ENCODE measurements around the gene PP2D1.
A peak's percentile ranks its signal among the peaks of the same experiment; 100 is the strongest.
"Not testable (repeated sequence)": the region's sequence is repeated elsewhere in the genome, so short reads cannot be mapped to it uniquely, and the experiment has no call there.

PP2D1 gene

GRCh38 chr3:20040548-20041196 is 28.6 kb upstream of the PP2D1 start:
- H3K27me3 ChIP-seq (ENCODE audit: control insufficient read depth in 2 of 2, insufficient read depth in 2 of 2, low read length in 2 of 2), result no peaks in the 10 kb centered on the region
- peak overlapping the region; percentile 83 to 94 for H3K27ac ChIP-seq (ENCODE audit: low read depth in 2 of 2, low read length in 2 of 2)
- peak overlapping the region; percentile 75 to 91 for H3K4me3 ChIP-seq (ENCODE audit: low read length in 2 of 2)
- H3K9ac ChIP-seq (ENCODE audit: low read depth in 1 of 2, low read length in 2 of 2), result peak overlapping the region; percentile 72 to 81
- H3K36me3 ChIP-seq (ENCODE audit: control insufficient read depth in 2 of 2, insufficient read depth in 2 of 2, low read length in 2 of 2), result no peaks in the 10 kb centered on the region
- peaks cover 26 to 28% of the 10 kb centered on the region in 2 donors for H3K4me1 ChIP-seq (ENCODE audit: control insufficient read depth in 2 of 2, insufficient read depth in 2 of 2, low read length in 2 of 2)
- no peaks in the 10 kb centered on the region for H3K9me3 ChIP-seq (ENCODE audit: control insufficient read depth in 2 of 2, low read length in 2 of 2)

- H3K27me3 ChIP-seq (ENCODE audit: control insufficient read depth in 2 of 2, insufficient read depth in 2 of 2, low read length in 2 of 2), result no peaks in the 10 kb centered on the region
- H3K9ac ChIP-seq (ENCODE audit: low read depth in 1 of 2, low read length in 2 of 2), result peak within 1 kb of the TSS; percentile 72 to 81
- H3K27ac ChIP-seq (ENCODE audit: low read depth in 2 of 2, low read length in 2 of 2), result peak within 1 kb of the TSS; percentile 94
- H3K4me3 ChIP-seq (ENCODE audit: low read length in 2 of 2), result peak within 1 kb of the TSS; percentile 82 to 91
- H3K36me3 ChIP-seq (ENCODE audit: control insufficient read depth in 2 of 2, insufficient read depth in 2 of 2, low read length in 2 of 2), result no peaks in the 10 kb centered on the region
- no peaks in the 10 kb centered on the region for H3K9me3 ChIP-seq (ENCODE audit: control insufficient read depth in 2 of 2, low read length in 2 of 2)
- peaks cover 26 to 28% of the 10 kb centered on the region in 2 donors for H3K4me1 ChIP-seq (ENCODE audit: control insufficient read depth in 2 of 2, insufficient read depth in 2 of 2, low read length in 2 of 2)
These were observed 27.9 kb upstream of the PP2D1 start, which contains the start of gene KAT2B for GRCh38 chr3:20039765-20040547. KAT2B (plus strand) TSS chr3:20040446; CDS start chr3:20040478, 32 bp downstream.

GRCh38 chr3:20039466-20039764 is 27.4 kb upstream of the PP2D1 start:
- no peaks in the 10 kb centered on the region for H3K9me3 ChIP-seq (ENCODE audit: control insufficient read depth in 2 of 2, low read length in 2 of 2)
- peak overlapping the region; percentile 70 to 80 for H3K9ac ChIP-seq (ENCODE audit: low read depth in 1 of 2, low read length in 2 of 2)
- no peaks in the 10 kb centered on the region for H3K27me3 ChIP-seq (ENCODE audit: control insufficient read depth in 2 of 2, insufficient read depth in 2 of 2, low read length in 2 of 2)
- peaks cover 26 to 27% of the 10 kb centered on the region in 2 donors for H3K4me1 ChIP-seq (ENCODE audit: control insufficient read depth in 2 of 2, insufficient read depth in 2 of 2, low read length in 2 of 2)
- peak overlapping the region; percentile 78 to 82 for H3K4me3 ChIP-seq (ENCODE audit: low read length in 2 of 2)
- H3K36me3 ChIP-seq (ENCODE audit: control insufficient read depth in 2 of 2, insufficient read depth in 2 of 2, low read length in 2 of 2), result no peaks in the 10 kb centered on the region
- peak overlapping the region; percentile 94 for H3K27ac ChIP-seq (ENCODE audit: low read depth in 2 of 2, low read length in 2 of 2)

GRCh38 chr3:20038699-20039465 is 26.8 kb upstream of the PP2D1 start:
- Histone ChIP-seq H3K9me3 (ENCODE audit: control insufficient read depth in 2 of 2, low read length in 2 of 2) (no peaks in the 10 kb centered on the region), H3K27ac (ENCODE audit: low read depth in 2 of 2, low read length in 2 of 2) (peak overlapping the region; percentile 94), H3K27me3 (ENCODE audit: control insufficient read depth in 2 of 2, insufficient read depth in 2 of 2, low read length in 2 of 2) (no peaks in the 10 kb centered on the region), H3K36me3 (ENCODE audit: control insufficient read depth in 2 of 2, insufficient read depth in 2 of 2, low read length in 2 of 2) (no peaks in the 10 kb centered on the region), H3K9ac (ENCODE audit: low read depth in 1 of 2, low read length in 2 of 2) (peak overlapping the region; percentile 70 to 80), H3K4me3 (ENCODE audit: low read length in 2 of 2) (peak overlapping the region; percentile 78 to 82), H3K4me1 (ENCODE audit: control insufficient read depth in 2 of 2, insufficient read depth in 2 of 2, low read length in 2 of 2) (peaks cover 23 to 26% of the 10 kb centered on the region in 2 donors)

- Histone ChIP-seq H3K9ac (ENCODE audit: low read depth in 1 of 2, low read length in 2 of 2) (no peak overlapping the region), H3K27ac (ENCODE audit: low read depth in 2 of 2, low read length in 2 of 2) (no peak overlapping the region), H3K27me3 (ENCODE audit: control insufficient read depth in 2 of 2, insufficient read depth in 2 of 2, low read length in 2 of 2) (no peaks in the 10 kb centered on the region)
These were observed 25.4 kb upstream of the PP2D1 start for GRCh38 chr3:20037255-20037996.

GRCh38 chr3:20035019-20035418 is 23.0 kb upstream of the PP2D1 start:
- Histone ChIP-seq H3K36me3 (ENCODE audit: control insufficient read depth in 2 of 2, insufficient read depth in 2 of 2, low read length in 2 of 2) (no peaks in the 10 kb centered on the region), H3K9ac (ENCODE audit: low read depth in 1 of 2, low read length in 2 of 2) (no peak overlapping the region), H3K9me3 (ENCODE audit: control insufficient read depth in 2 of 2, low read length in 2 of 2) (no peaks in the 10 kb centered on the region), H3K27ac (ENCODE audit: low read depth in 2 of 2, low read length in 2 of 2) (no peak overlapping the region), H3K4me3 (ENCODE audit: low read length in 2 of 2) (no peak overlapping the region), H3K4me1 (ENCODE audit: control insufficient read depth in 2 of 2, insufficient read depth in 2 of 2, low read length in 2 of 2) (peaks cover 6 to 8% of the 10 kb centered on the region in 2 donors), H3K27me3 (ENCODE audit: control insufficient read depth in 2 of 2, insufficient read depth in 2 of 2, low read length in 2 of 2) (no peaks in the 10 kb centered on the region)

More at GRCh38 chr3:20037255-20037996, 25.4 kb upstream of the PP2D1 start:
- no peak overlapping the region for H3K4me3 ChIP-seq (ENCODE audit: low read length in 2 of 2)
- H3K9me3 ChIP-seq (ENCODE audit: control insufficient read depth in 2 of 2, low read length in 2 of 2), result no peaks in the 10 kb centered on the region
- H3K36me3 ChIP-seq (ENCODE audit: control insufficient read depth in 2 of 2, insufficient read depth in 2 of 2, low read length in 2 of 2), result no peaks in the 10 kb centered on the region
- peaks cover 10 to 15% of the 10 kb centered on the region in 2 donors for H3K4me1 ChIP-seq (ENCODE audit: control insufficient read depth in 2 of 2, insufficient read depth in 2 of 2, low read length in 2 of 2)

- H3K4me1 ChIP-seq (ENCODE audit: control insufficient read depth in 2 of 2, insufficient read depth in 2 of 2, low read length in 2 of 2); H3K9me3 ChIP-seq (ENCODE audit: control insufficient read depth in 2 of 2, low read length in 2 of 2): not testable (repeated sequence)
These were observed 19.9 kb upstream of the PP2D1 start for GRCh38 chr3:20031939-20032338.

GRCh38 chr3:20028905-20029331 is 16.9 kb upstream of the PP2D1 start:
- Histone ChIP-seq H3K9ac (ENCODE audit: low read depth in 1 of 2, low read length in 2 of 2) (no peak overlapping the region), H3K27me3 (ENCODE audit: control insufficient read depth in 2 of 2, insufficient read depth in 2 of 2, low read length in 2 of 2) (no peaks in the 10 kb centered on the region), H3K27ac (ENCODE audit: low read depth in 2 of 2, low read length in 2 of 2) (no peak overlapping the region), H3K36me3 (ENCODE audit: control insufficient read depth in 2 of 2, insufficient read depth in 2 of 2, low read length in 2 of 2) (no peaks in the 10 kb centered on the region), H3K9me3 (ENCODE audit: control insufficient read depth in 2 of 2, low read length in 2 of 2) (no peaks in the 10 kb centered on the region), H3K4me1 (ENCODE audit: control insufficient read depth in 2 of 2, insufficient read depth in 2 of 2, low read length in 2 of 2) (peaks cover 0 to 2% of the 10 kb centered on the region in 2 donors), H3K4me3 (ENCODE audit: low read length in 2 of 2) (no peak overlapping the region)

More at GRCh38 chr3:20031939-20032338, 19.9 kb upstream of the PP2D1 start:
- not testable (repeated sequence) for H3K27ac ChIP-seq (ENCODE audit: low read depth in 2 of 2, low read length in 2 of 2); H3K36me3 ChIP-seq (ENCODE audit: control insufficient read depth in 2 of 2, insufficient read depth in 2 of 2, low read length in 2 of 2); H3K27me3 ChIP-seq (ENCODE audit: control insufficient read depth in 2 of 2, insufficient read depth in 2 of 2, low read length in 2 of 2); H3K9ac ChIP-seq (ENCODE audit: low read depth in 1 of 2, low read length in 2 of 2); H3K4me3 ChIP-seq (ENCODE audit: low read length in 2 of 2)

GRCh38 chr3:20027136-20027535 is 15.1 kb upstream of the PP2D1 start:
- Histone ChIP-seq H3K4me3 (ENCODE audit: low read length in 2 of 2) (no peak overlapping the region), H3K9me3 (ENCODE audit: control insufficient read depth in 2 of 2, low read length in 2 of 2) (no peaks in the 10 kb centered on the region), H3K27me3 (ENCODE audit: control insufficient read depth in 2 of 2, insufficient read depth in 2 of 2, low read length in 2 of 2) (no peaks in the 10 kb centered on the region), H3K36me3 (ENCODE audit: control insufficient read depth in 2 of 2, insufficient read depth in 2 of 2, low read length in 2 of 2) (no peaks in the 10 kb centered on the region), H3K9ac (ENCODE audit: low read depth in 1 of 2, low read length in 2 of 2) (no peak overlapping the region), H3K4me1 (ENCODE audit: control insufficient read depth in 2 of 2, insufficient read depth in 2 of 2, low read length in 2 of 2) (peaks cover 0 to 2% of the 10 kb centered on the region in 2 donors), H3K27ac (ENCODE audit: low read depth in 2 of 2, low read length in 2 of 2) (no peak overlapping the region)

Data from mucosa of rectum (tissue), 2 donors.